H54 (cell line): ENCODE results near the gene MYL6B.

ENCODE experiments used
- DNase-seq: peaks from one replicate; pipeline ENCODE4 v3.0.0; 2011; ENCODE audit warnings: low spot score, mixed read lengths; ENCODE audit not compliant: insufficient read length
- FAIRE-seq: peaks from 3 replicates; lab custom pipeline; 2011; peaks lifted over from hg19 to GRCh38; lab: Jason Lieb, UNC
- POLR2A ChIP-seq: IDR thresholded peaks from 2 replicates; pipeline ENCODE4 v1.6.1; 2011; ENCODE audit warnings: low read depth, mild to moderate bottlenecking, low read length

MYL6B gene

GRCh38 chr12:56129942-56130495 lies 22.4 kb upstream of the MYL6B start:
- TF ChIP-seq POLR2A = no peak
- DNase-seq (no peak), FAIRE-seq (no peak)

GRCh38 chr12:56130876-56131275 lies 21.5 kb upstream of the MYL6B start:
- FAIRE-seq (no peak), DNase-seq (no peak)
- TF ChIP-seq POLR2A = no peak

GRCh38 chr12:56134897-56135296 lies 17.5 kb upstream of the MYL6B start:
- no peak for TF ChIP-seq POLR2A
- FAIRE-seq (no peak), DNase-seq (no peak)

- no peak for DNase-seq
- TF ChIP-seq POLR2A = no peak
- no peak for FAIRE-seq
Measured at GRCh38 chr12:56137853-56138571, 14.4 kb upstream of the MYL6B start.

DNA sequence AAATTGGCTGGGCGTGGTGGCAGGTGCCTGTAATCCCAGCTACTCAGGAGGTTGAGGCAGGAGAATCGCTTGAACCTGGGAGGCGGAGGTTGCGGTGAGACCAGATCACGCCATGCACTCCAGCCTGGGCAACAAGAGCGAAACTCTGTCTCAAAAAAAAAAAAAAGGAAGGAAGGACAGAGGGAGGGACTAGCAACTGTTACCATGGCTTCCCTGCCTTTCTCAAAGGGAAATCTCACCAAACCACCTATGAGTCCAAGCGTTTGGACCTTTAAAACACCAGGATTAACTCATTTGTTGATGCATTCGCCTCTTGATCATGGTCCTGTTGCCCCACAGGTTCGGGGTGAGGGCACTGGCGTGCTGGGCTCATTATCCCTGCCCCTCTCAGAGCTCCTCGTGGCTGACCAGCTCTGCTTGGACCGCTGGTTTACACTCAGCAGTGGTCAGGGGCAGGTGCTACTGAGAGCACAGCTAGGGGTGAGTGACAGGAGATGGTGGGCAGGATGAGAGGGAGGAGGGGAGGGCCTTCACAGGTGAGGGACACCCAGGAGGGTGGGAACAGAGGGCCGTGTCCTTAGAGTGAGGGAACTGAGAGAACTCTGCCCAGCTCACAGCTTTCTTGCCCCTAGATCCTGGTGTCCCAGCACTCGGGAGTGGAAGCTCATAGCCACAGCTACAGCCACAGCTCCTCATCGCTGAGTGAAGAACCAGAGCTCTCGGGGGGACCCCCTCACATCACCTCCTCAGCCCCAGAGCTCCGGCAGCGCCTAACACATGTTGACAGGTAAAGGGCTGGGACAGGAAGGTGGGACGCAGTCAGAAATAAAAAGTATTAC lies 10.2 kb upstream of the MYL6B start:
- DNase-seq (no peak), FAIRE-seq (no peak)
- TF ChIP-seq POLR2A = no peak

DNA sequence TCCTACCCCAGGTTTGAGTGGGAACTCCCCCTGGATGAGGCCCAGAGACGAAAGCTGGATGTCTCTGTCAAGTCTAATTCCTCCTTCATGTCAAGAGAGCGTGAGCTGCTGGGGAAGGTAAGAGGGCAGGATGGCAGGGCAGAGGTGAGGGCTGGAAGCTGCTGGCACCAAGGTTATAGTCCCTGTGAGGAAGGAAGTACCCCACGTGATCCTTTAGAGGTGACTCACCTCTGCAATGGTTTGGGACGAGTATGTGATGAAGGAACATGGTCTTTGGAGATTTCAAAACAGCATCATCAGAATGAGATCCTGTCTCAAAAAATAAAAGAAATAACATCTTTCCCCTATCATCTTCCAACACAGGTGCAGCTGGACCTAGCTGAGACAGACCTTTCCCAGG lies 9.2 kb upstream of the MYL6B start:
- no peak for FAIRE-seq

GRCh38 chr12:56143870-56144269 lies 8.5 kb upstream of the MYL6B start:
- FAIRE-seq = no peak
- no peak for DNase-seq
- TF ChIP-seq POLR2A = no peak

More for the DNA sequence above, 9.2 kb upstream of the MYL6B start:
- TF ChIP-seq POLR2A = no peak
- no peak for DNase-seq

DNA sequence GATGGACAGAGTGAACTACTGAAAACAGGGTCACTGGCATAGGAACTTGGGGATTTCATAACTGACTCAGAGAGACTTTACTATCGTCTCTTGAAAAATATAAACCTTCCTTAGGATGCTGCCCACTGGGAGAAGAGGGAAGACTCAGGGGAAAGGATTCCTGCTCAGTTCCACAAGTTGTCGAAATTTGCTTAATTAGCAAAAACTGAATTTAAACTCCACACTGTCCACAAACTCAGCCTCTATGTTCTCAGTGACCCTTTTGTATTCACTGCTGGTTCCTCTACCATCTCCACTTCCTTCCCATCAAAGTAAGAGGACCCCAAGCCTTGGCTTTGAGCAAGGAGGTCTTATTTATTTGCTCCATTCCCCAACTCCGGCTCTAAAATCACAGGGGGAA lies 7.2 kb upstream of the MYL6B start:
- no peak for TF ChIP-seq POLR2A
- FAIRE-seq = no peak
- DNase-seq = no peak

GRCh38 chr12:56146492-56147460 lies 5.6 kb upstream of the MYL6B start:
- DNase-seq (no peak), FAIRE-seq (no peak)
- TF ChIP-seq POLR2A = no peak

DNA sequence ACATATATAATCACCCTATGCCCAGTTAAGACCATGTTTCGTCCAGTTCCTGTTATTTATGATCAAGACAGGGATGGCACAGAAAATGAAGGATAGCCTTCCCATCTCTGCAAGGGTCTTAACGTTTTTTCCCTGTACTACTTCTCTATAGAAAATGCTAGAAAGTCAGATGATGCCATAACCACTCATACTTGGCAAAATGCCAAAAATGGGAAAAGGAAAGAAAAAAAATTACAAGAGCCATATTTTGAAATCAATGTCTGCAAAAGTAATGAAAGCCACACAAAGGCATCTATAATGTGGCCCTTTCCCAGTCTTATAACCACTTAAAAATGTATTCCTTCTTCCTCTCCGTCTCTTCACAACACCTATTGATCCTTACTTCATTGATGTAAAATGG lies 1.8 kb upstream of the MYL6B start:
- FAIRE-seq = no peak
- no peak for DNase-seq
- TF ChIP-seq POLR2A = no peak

DNA sequence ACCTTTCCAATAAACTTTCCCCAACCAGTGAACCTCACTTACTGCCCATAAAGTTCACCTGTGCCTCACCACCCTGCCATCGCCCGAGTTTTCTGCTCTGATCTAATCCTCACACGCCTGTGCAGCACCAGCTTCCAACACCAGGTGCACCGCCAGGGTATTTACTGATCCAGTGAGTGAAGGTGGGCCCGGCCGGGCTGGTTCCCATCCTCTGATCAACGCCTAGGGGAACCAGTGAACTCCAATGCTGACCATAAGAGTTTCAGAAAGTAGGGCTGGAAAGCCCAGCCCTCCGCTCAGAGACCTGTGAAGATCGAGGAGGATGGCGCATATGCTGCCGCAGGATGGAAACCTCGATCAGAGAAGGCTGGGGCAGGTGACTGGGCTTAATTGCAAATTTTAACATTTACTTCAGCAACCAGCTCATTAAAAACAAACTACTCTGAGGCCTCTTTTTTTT lies 685 bp upstream of the MYL6B start:
- FAIRE-seq (no peak), DNase-seq (no peak)
- no peak for TF ChIP-seq POLR2A

DNA sequence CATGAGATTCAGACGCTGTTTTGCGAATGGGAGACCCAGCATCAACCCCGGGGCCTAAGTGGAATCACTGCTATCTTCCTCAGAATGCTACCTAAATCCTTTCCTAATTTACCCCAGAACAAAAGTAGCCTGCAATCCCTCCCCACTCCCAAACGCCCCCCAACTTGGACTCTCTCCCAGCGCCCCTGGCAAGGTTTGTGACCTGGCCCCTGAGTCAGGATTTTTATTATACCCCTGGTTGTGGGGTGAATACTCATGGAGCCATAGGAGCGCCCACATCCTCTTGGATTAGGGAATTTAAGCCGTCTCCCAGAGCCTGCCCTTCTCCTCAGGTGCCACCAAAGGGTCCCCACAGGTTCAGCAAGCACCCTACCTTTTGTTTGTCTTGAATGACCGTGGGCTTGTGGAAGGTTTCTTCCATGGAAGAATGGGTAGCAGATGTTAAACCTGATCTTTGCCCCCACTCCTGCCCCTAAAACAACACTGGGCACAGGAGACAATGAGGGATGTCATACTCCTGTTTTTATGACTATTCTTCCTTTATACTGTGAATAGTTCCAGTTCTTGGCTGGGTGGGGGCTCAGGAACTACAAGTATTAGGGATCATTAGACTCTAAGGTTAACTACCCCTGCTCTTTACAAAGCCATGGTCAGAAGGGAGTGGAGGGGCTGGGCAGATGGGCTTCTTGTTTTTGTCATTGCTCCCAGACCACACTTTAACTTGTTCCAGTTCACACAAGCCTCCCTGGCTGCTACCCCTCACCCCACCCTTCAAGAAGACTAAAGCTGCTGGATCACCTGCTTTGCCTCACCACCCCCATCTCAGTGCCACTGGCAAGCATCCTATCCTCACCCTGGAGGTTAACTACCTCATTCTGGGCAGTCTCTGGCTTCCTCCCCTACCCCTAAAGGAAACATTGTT lies 630 bp downstream of the MYL6B start:
- no peak for FAIRE-seq
- TF ChIP-seq POLR2A = no peak
- DNase-seq = no peak
